SK-N-SH (cell line): ENCODE measurements around the gene HSPA9. TPM values are rescaled to one million over a fixed set of nuclear protein-coding genes. Genes with fewer than 3 reads are reported as not detected.

ENCODE experiments used
- CTCF ChIA-PET: fragments of 300-600, 350-600 bp; formaldehyde crosslinking; extraction: SDS; loops from one replicate; lab custom pipeline; 2021; lab: Yijun Ruan, JAX
- POLR2A ChIA-PET: fragments of 350-600 bp; sonication (Branson Sonifier 250); formaldehyde crosslinking; extraction: SDS; loops from one replicate; lab custom pipeline; 2020; ENCODE audit warnings: antibody characterized with exemption, inconsistent platforms; lab: Yijun Ruan, JAX
- DNase-seq: peaks from one replicate; pipeline ENCODE4 v3.0.0; 2012
- H2AFZ ChIP-seq: fragments of 200-600 bp; sonication (generic); 2 replicates; pipeline ENCODE4 v1.8.1; 2016; ENCODE audit warnings: antibody characterized with exemption, mild to moderate bottlenecking, low read depth
- H3F3A ChIP-seq: fragments of 200-600 bp; sonication (generic); replicated peaks from 2 replicates; pipeline ENCODE3; 2016; ENCODE audit warnings: antibody characterized with exemption, mild to moderate bottlenecking; ENCODE audit not compliant: insufficient read depth
- H3K27ac ChIP-seq, 2 experiments: fragments of 200-500 bp in 1 of 2; fragments of 200-600 bp in 1 of 2; sonication (Bioruptor generic) in 1 of 2; sonication (generic), shearing (Covaris generic) in 1 of 2; 2 replicates each; pipeline versions ENCODE4 v1.5.1 to v1.6.1; 2014 to 2016; ENCODE audit warnings: low read depth in 2 of 2, inconsistent platforms in 1 of 2, low read length in 1 of 2, mild to moderate bottlenecking in 1 of 2, mixed read lengths in 1 of 2
- H3K27me3 ChIP-seq: fragments of 200-600 bp; sonication (generic), shearing (Covaris generic); 2 replicates; pipeline ENCODE4 v1.6.1; 2016; ENCODE audit warnings: mixed run types; ENCODE audit not compliant: insufficient read depth
- H3K36me3 ChIP-seq, 2 experiments: fragments of 200-500 bp in 1 of 2; fragments of 200-600 bp in 1 of 2; sonication (Bioruptor generic) in 1 of 2; sonication (generic) in 1 of 2; replicated peaks in 1 of 2; 2 replicates each; pipeline versions ENCODE3 to v1.5.1; 2014 to 2016; ENCODE audit warnings: low read length in 1 of 2, mild to moderate bottlenecking in 1 of 2; ENCODE audit not compliant: insufficient read depth in 2 of 2, control insufficient read depth in 1 of 2
- H3K4me1 ChIP-seq, 2 experiments: fragments of 200-500 bp in 1 of 2; fragments of 200-600 bp in 1 of 2; sonication (Bioruptor generic) in 1 of 2; sonication (generic), shearing (Covaris generic) in 1 of 2; 2 replicates each; pipeline versions ENCODE4 v1.5.1 to v1.6.1; 2014 to 2016; ENCODE audit warnings: low read depth in 1 of 2, low read length in 1 of 2, mixed run types in 1 of 2; ENCODE audit not compliant: insufficient read depth in 2 of 2, control insufficient read depth in 1 of 2
- H3K4me2 ChIP-seq: fragments of 200-600 bp; sonication (generic), shearing (Covaris generic); 2 replicates; pipeline ENCODE4 v1.6.1; 2017; ENCODE audit warnings: mixed run types
- H3K4me3 ChIP-seq, 2 experiments: fragments of 200-500 bp in 1 of 2; fragments of 200-600 bp in 1 of 2; sonication (Bioruptor generic) in 1 of 2; sonication (generic), shearing (Covaris generic) in 1 of 2; 2 replicates each; pipeline versions ENCODE4 v1.5.1 to v1.8.1; 2014 to 2016; ENCODE audit warnings: low read depth in 2 of 2, inconsistent platforms in 1 of 2, low read length in 1 of 2, mild to moderate bottlenecking in 1 of 2, mixed read lengths in 1 of 2, moderate library complexity in 1 of 2
- H3K79me2 ChIP-seq: fragments of 200-600 bp; sonication (generic); 2 replicates; pipeline ENCODE4 v1.8.1; 2017; ENCODE audit warnings: mild to moderate bottlenecking; ENCODE audit not compliant: insufficient read depth
- H3K9ac ChIP-seq: fragments of 200-600 bp; sonication (generic); 2 replicates; pipeline ENCODE4 v1.6.1; 2017; ENCODE audit warnings: mixed run types
- H3K9me2 ChIP-seq: fragments of 200-600 bp; sonication (generic); 2 replicates; pipeline ENCODE4 v1.6.1; 2017; ENCODE audit warnings: mixed run types
- H3K9me3 ChIP-seq: fragments of 200-600 bp; sonication (generic); 2 replicates; pipeline ENCODE4 v1.6.1; 2017; ENCODE audit warnings: mixed run types, mild to moderate bottlenecking, moderate library complexity
- H4K20me1 ChIP-seq: fragments of 200-600 bp; sonication (generic); 2 replicates; pipeline ENCODE4 v1.6.1; 2017; ENCODE audit warnings: mild to moderate bottlenecking, mixed run types; ENCODE audit not compliant: insufficient read depth
- ELF1 ChIP-seq: IDR thresholded peaks from 2 replicates; pipeline ENCODE4 v1.4.0; 2012
- EP300 ChIP-seq, 2 experiments: IDR thresholded peaks; 2 replicates each; pipeline versions ENCODE4 v1.4.0 to v1.6.1; 2012; ENCODE audit warnings: borderline replicate concordance in 1 of 2, low read depth in 1 of 2, low read length in 1 of 2
- EZH2phosphoT487 ChIP-seq: fragments of 200-600 bp; sonication (generic); IDR thresholded peaks from 2 replicates; pipeline ENCODE4 v1.6.1; 2017; ENCODE audit warnings: low read depth, mixed run types, mild to moderate bottlenecking, antibody characterized with exemption, moderate library complexity, borderline replicate concordance
- FOSL2 ChIP-seq: IDR thresholded peaks from 2 replicates; pipeline ENCODE4 v1.4.0; 2012; ENCODE audit warnings: low read depth, mild to moderate bottlenecking, moderate library complexity, borderline replicate concordance
- FOXJ3 ChIP-seq: sonication (generic); formaldehyde crosslinking; IDR thresholded peaks from 2 replicates; pipeline ENCODE4 v1.5.1; 2020; ENCODE audit warnings: mild to moderate bottlenecking, missing genetic modification reagents
- FOXM1 ChIP-seq: IDR thresholded peaks from 2 replicates; pipeline ENCODE4 v1.4.0; 2012; ENCODE audit warnings: low read depth, mild to moderate bottlenecking
- GABPA ChIP-seq: IDR thresholded peaks from 2 replicates; pipeline ENCODE4 v1.4.0; 2012; ENCODE audit warnings: low read depth, mild to moderate bottlenecking
- JUND ChIP-seq: IDR thresholded peaks from 2 replicates; pipeline ENCODE4 v1.4.0; 2012
- MEF2A ChIP-seq: IDR thresholded peaks from 2 replicates; pipeline ENCODE4 v1.4.0; 2012; ENCODE audit warnings: low read depth, borderline replicate concordance
- MXI1 ChIP-seq: IDR thresholded peaks from 2 replicates; pipeline ENCODE4 v1.6.1; 2012; ENCODE audit warnings: mild to moderate bottlenecking, low read depth, low read length, improper control_type of control experiment
- POLR2AphosphoS5 ChIP-seq: IDR thresholded peaks from 2 replicates; pipeline ENCODE4 v1.6.1; 2012; ENCODE audit warnings: low read depth, low read length
- RAD21 ChIP-seq: IDR thresholded peaks from 2 replicates; pipeline ENCODE4 v1.6.1; 2012; ENCODE audit warnings: mild to moderate bottlenecking, low read length
- RCOR1 ChIP-seq: fragments of 150-350 bp; IDR thresholded peaks from 2 replicates; pipeline ENCODE4 v1.6.1; 2017; ENCODE audit warnings: antibody characterized with exemption, low read length
- REST ChIP-seq: IDR thresholded peaks from 2 replicates; pipeline ENCODE4 v1.6.1; 2012; ENCODE audit warnings: mild to moderate bottlenecking, low read depth, low read length, moderate library complexity
- RXRA ChIP-seq: IDR thresholded peaks from 2 replicates; pipeline ENCODE4 v1.4.0; 2012; ENCODE audit warnings: low read depth, mild to moderate bottlenecking, borderline replicate concordance
- TAF1 ChIP-seq: IDR thresholded peaks from 2 replicates; pipeline ENCODE4 v1.6.1; 2012; ENCODE audit warnings: low read depth, mild to moderate bottlenecking, low read length, moderate library complexity, borderline replicate concordance
- TCF12 ChIP-seq: IDR thresholded peaks from 2 replicates; pipeline ENCODE4 v1.4.0; 2012
- TEAD4 ChIP-seq: IDR thresholded peaks from 2 replicates; pipeline ENCODE4 v1.4.0; 2012; ENCODE audit warnings: mild to moderate bottlenecking, borderline replicate concordance; ENCODE audit not compliant: insufficient read depth
- YY1 ChIP-seq: IDR thresholded peaks from 2 replicates; pipeline ENCODE4 v1.4.0; 2012; ENCODE audit warnings: low read depth, mild to moderate bottlenecking
- WGBS: methylation state at CpG from one replicate; pipeline ENCODE4 v1.1.6; 2017; ENCODE audit warnings: low lambda C conversion rate; 5-methylcytosine and 5-hydroxymethylcytosine counted together
- polyA plus RNA-seq, 3 experiments: library from polyadenylated mRNA; depleted of rRNA; stranded (reverse); fragments of >200 nt; gene quantifications; 2 replicates each; pipeline ENCODE4 v1.2.3, GENCODE V29; 2012
- TF ChIP-seq, protein P1 (sequence below): fragments of 150-350 bp; IDR thresholded peaks from 2 replicates; pipeline ENCODE4 v1.6.1; 2017; ENCODE audit warnings: antibody characterized with exemption, low read length, low read depth, borderline replicate concordance
- TF ChIP-seq, protein P2 (sequence below): fragments of 200-600 bp; sonication (generic); IDR thresholded peaks from 2 replicates; pipeline ENCODE4 v1.6.1; 2017; ENCODE audit warnings: antibody characterized with exemption, mild to moderate bottlenecking, moderate library complexity
- TF ChIP-seq, protein P3 (sequence below): IDR thresholded peaks from 2 replicates; pipeline ENCODE4; 2012
- TF ChIP-seq, protein P4 (sequence below): fragments of 150-350 bp; IDR thresholded peaks from 2 replicates; pipeline ENCODE4 v1.6.1; 2016; ENCODE audit warnings: mild to moderate bottlenecking, low read depth, low read length

HSPA9 gene
- polyA plus RNA-seq (2012; rRNA removed) = 153 and 196 TPM in 2 replicates
- 156 and 159 TPM in 2 replicates for polyA plus RNA-seq (2012; cell fraction: cytosol; rRNA removed)
- 175 and 242 TPM in 2 replicates for polyA plus RNA-seq (2012; cell fraction: nucleus; rRNA removed)

DNA sequence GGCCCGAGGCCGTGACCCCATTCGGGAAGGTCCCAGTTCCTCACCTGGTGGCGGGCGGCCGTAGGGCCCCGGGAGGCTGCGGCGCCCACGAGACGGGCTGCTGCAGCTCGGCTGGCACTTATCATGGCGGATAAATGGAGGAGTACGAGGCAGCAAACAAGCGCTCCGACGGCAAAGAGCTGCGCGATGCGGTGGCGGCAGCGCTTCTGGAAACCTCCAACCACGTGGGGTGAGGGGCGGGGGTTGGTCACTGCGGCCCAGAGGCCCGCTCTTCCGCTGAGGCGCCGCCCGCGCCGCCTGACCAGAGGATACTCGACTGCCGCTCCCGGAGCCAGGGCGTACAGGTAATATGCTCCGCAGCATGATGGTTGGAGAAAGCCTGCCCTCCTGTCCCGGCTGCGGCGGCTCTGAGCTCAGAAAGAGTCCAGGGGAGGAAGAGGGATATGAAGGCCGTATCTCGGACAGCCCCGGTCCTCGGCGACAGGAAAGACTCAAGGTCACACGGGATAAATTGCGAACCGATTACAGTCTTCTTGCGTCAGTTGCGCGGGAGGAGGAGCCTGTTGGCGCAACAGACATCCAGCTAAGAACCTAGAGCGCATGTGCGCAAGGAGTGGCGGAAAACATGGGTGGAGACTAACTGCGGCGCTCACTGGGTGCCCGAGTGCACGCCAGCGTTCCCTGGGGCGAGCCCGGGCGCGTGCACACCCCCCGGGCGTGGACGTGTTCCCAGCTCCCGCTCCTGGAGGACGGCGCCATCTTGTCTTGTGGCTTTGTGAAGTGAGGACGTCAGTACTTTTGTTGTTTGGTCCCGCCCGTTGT is at the start of gene HSPA9:
Gene HSPA9 (minus strand): TSS at position 208 of the 822 bp plus-strand sequence. CDS start 83 bp downstream, at position 125.
- peaks cover 8% of the 10 kb centered on the region for H4K20me1 ChIP-seq
- peak within 1 kb of the TSS; percentile 96 for H2AFZ ChIP-seq
- peak within 1 kb of the TSS; percentile 84 for H3K4me2 ChIP-seq
- H3K9me3 ChIP-seq = no peaks in the 10 kb centered on the region
- H3K79me2 ChIP-seq = peaks cover 48% of the 10 kb centered on the region
- peaks cover 2 to 10% of the 10 kb centered on the region in 2 experiments; a peak in 2 of 4 replicates for H3K4me1 ChIP-seq
- H3K27ac ChIP-seq = peak within 1 kb of the TSS; percentile 97 to 98
- DNase-seq = peak; percentile 98
- peak within 1 kb of the TSS; percentile 75 to 86 for H3K4me3 ChIP-seq
- 2% methylated on average over 39 of the region's 73 CpGs for WGBS
- peak within 1 kb of the TSS; percentile 99 for H3K9ac ChIP-seq
- no peaks in the 10 kb centered on the region for H3K27me3 ChIP-seq
- peaks cover 14% of the 10 kb centered on the region for H3F3A ChIP-seq
- ChIA-PET CTCF (interaction anchor here (0.6 to 2.2 kb wide), 11 partner anchors 29 to 753 kb away, joined by 3 to 7 read pairs (median 3); partner anchors contain the start of gene ETF1), POLR2A (interaction anchor here (0.6 to 2.5 kb wide), 16 partner anchors 9 to 766 kb away, joined by 3 to 20 read pairs (median 4); partner anchors contain the start of genes ETF1, LRRTM2, MATR3 and PAIP2)
- H3K9me2 ChIP-seq = no peaks in the 10 kb centered on the region
- peaks cover 18 to 31% of the 10 kb centered on the region in 2 experiments for H3K36me3 ChIP-seq
- TF ChIP-seq ELF1 = peak; percentile 83
- 0 out of 4 replicates have a peak, but pooled peaks of 1 of the 2 experiments have one; percentile 13 for TF ChIP-seq EP300 (IDR thresholded peaks at IDR 0.05; ENCODE audit: borderline replicate concordance in 1 of 2, low read depth in 1 of 2, low read length in 1 of 2)
- TF ChIP-seq, protein P1, sequence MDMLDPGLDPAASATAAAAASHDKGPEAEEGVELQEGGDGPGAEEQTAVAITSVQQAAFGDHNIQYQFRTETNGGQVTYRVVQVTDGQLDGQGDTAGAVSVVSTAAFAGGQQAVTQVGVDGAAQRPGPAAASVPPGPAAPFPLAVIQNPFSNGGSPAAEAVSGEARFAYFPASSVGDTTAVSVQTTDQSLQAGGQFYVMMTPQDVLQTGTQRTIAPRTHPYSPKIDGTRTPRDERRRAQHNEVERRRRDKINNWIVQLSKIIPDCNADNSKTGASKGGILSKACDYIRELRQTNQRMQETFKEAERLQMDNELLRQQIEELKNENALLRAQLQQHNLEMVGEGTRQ = peak; percentile 7; the same call in 1 of the 2 replicates
- TF ChIP-seq, protein P2, sequence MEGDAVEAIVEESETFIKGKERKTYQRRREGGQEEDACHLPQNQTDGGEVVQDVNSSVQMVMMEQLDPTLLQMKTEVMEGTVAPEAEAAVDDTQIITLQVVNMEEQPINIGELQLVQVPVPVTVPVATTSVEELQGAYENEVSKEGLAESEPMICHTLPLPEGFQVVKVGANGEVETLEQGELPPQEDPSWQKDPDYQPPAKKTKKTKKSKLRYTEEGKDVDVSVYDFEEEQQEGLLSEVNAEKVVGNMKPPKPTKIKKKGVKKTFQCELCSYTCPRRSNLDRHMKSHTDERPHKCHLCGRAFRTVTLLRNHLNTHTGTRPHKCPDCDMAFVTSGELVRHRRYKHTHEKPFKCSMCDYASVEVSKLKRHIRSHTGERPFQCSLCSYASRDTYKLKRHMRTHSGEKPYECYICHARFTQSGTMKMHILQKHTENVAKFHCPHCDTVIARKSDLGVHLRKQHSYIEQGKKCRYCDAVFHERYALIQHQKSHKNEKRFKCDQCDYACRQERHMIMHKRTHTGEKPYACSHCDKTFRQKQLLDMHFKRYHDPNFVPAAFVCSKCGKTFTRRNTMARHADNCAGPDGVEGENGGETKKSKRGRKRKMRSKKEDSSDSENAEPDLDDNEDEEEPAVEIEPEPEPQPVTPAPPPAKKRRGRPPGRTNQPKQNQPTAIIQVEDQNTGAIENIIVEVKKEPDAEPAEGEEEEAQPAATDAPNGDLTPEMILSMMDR = no peak
- peak; percentile 84; the same call in 1 of the 2 replicates for TF ChIP-seq TAF1
- TF ChIP-seq RAD21 = no peak
- TF ChIP-seq JUND = no peak; the same call in 1 of the 2 replicates
- no peak for TF ChIP-seq EZH2phosphoT487
- TF ChIP-seq TCF12 = 0 out of 2 replicates have a peak, but pooled peaks have one; percentile 4
- TF ChIP-seq POLR2AphosphoS5 = peak; percentile 80
- no peak for TF ChIP-seq MEF2A
- TF ChIP-seq, protein P3, sequence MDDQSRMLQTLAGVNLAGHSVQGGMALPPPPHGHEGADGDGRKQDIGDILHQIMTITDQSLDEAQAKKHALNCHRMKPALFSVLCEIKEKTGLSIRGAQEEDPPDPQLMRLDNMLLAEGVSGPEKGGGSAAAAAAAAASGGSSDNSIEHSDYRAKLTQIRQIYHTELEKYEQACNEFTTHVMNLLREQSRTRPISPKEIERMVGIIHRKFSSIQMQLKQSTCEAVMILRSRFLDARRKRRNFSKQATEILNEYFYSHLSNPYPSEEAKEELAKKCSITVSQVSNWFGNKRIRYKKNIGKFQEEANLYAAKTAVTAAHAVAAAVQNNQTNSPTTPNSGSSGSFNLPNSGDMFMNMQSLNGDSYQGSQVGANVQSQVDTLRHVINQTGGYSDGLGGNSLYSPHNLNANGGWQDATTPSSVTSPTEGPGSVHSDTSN = no peak
- TF ChIP-seq YY1 = peak; percentile 93
- no peak for TF ChIP-seq FOXJ3 (CRISPR knock-in tag)
- TF ChIP-seq, protein P4, sequence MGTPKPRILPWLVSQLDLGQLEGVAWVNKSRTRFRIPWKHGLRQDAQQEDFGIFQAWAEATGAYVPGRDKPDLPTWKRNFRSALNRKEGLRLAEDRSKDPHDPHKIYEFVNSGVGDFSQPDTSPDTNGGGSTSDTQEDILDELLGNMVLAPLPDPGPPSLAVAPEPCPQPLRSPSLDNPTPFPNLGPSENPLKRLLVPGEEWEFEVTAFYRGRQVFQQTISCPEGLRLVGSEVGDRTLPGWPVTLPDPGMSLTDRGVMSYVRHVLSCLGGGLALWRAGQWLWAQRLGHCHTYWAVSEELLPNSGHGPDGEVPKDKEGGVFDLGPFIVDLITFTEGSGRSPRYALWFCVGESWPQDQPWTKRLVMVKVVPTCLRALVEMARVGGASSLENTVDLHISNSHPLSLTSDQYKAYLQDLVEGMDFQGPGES = no peak
- TF ChIP-seq MXI1 = peak; percentile 98
- no peak for TF ChIP-seq FOSL2
- peak; percentile 48; the same call in 1 of the 2 replicates for TF ChIP-seq TEAD4
- peak; percentile 58; the same call in 1 of the 2 replicates for TF ChIP-seq REST
- TF ChIP-seq GABPA = peak; percentile 59
- no peak for TF ChIP-seq FOXM1
- TF ChIP-seq RXRA = no peak
- peak; percentile 30; the same call in 1 of the 2 replicates for TF ChIP-seq RCOR1
